ENCODE results near the gene RNASEH2A. TPM values are rescaled to one million over a fixed set of nuclear protein-coding genes. Genes with fewer than 3 reads are reported as not detected.
"Not testable (repeated sequence)": the region's sequence is repeated elsewhere in the genome, so short reads cannot be mapped to it uniquely, and the experiment has no call there.

The RNASEH2A gene
- total RNA-seq, 1 donor from 2014 or later = 17.0 TPM

- no peak for DNase-seq (ENCODE audit: low read depth)
- H3K27me3 ChIP-seq (ENCODE audit: control insufficient read depth, insufficient read depth, low read length) = no peaks in the 10 kb centered on the region
- no peak for TF ChIP-seq CTCF (IDR thresholded peaks at IDR 0.05; ENCODE audit: insufficient read depth, low read length, poor library complexity, severe bottlenecking)
- H3K36me3 ChIP-seq (ENCODE audit: control insufficient read depth, insufficient read depth, low read length) = peaks cover 1% of the 10 kb centered on the region
- H3K4me3 ChIP-seq (ENCODE audit: low read depth, low read length) = no peak overlapping the region
Measured at GRCh38 chr19:12815088-12815487, 8.7 kb downstream of the RNASEH2A start.

- DNase-seq (ENCODE audit: low read depth); H3K4me3 ChIP-seq (ENCODE audit: low read depth, low read length); H3K36me3 ChIP-seq (ENCODE audit: control insufficient read depth, insufficient read depth, low read length); H3K27me3 ChIP-seq (ENCODE audit: control insufficient read depth, insufficient read depth, low read length): not testable (repeated sequence)
Measured at GRCh38 chr19:12817188-12817587, 10.8 kb downstream of the RNASEH2A start.

- H3K27me3 ChIP-seq (ENCODE audit: control insufficient read depth, insufficient read depth, low read length); DNase-seq (ENCODE audit: low read depth); H3K36me3 ChIP-seq (ENCODE audit: control insufficient read depth, insufficient read depth, low read length); H3K4me3 ChIP-seq (ENCODE audit: low read depth, low read length): not testable (repeated sequence)
Measured at GRCh38 chr19:12817810-12818209, 11.4 kb downstream of the RNASEH2A start.

- Histone ChIP-seq H3K36me3 (ENCODE audit: control insufficient read depth, insufficient read depth, low read length) (no peaks in the 10 kb centered on the region), H3K4me3 (ENCODE audit: low read depth, low read length) (no peak overlapping the region), H3K27me3 (ENCODE audit: control insufficient read depth, insufficient read depth, low read length) (peaks cover 8% of the 10 kb centered on the region)
- no peak for DNase-seq (ENCODE audit: low read depth)
- no peak for TF ChIP-seq CTCF (IDR thresholded peaks at IDR 0.05; ENCODE audit: insufficient read depth, low read length, poor library complexity, severe bottlenecking)
Measured at GRCh38 chr19:12821761-12822160, 15.4 kb downstream of the RNASEH2A start.

- no peak for DNase-seq (ENCODE audit: low read depth)
- no peak overlapping the region for H3K4me3 ChIP-seq (ENCODE audit: low read depth, low read length)
- H3K27me3 ChIP-seq (ENCODE audit: control insufficient read depth, insufficient read depth, low read length) = peaks cover 24% of the 10 kb centered on the region
- TF ChIP-seq CTCF (IDR thresholded peaks at IDR 0.05; ENCODE audit: insufficient read depth, low read length, poor library complexity, severe bottlenecking) = peak; percentile 70
- H3K36me3 ChIP-seq (ENCODE audit: control insufficient read depth, insufficient read depth, low read length) = no peaks in the 10 kb centered on the region
Measured at GRCh38 chr19:12825254-12826131, 19.1 kb downstream of the RNASEH2A start.

GRCh38 chr19:12828494-12828893 is 22.1 kb downstream of the RNASEH2A start:
- Histone ChIP-seq H3K4me3 (ENCODE audit: low read depth, low read length) (no peak overlapping the region), H3K36me3 (ENCODE audit: control insufficient read depth, insufficient read depth, low read length) (no peaks in the 10 kb centered on the region), H3K27me3 (ENCODE audit: control insufficient read depth, insufficient read depth, low read length) (peaks cover 37% of the 10 kb centered on the region)
- no peak for DNase-seq (ENCODE audit: low read depth)
- TF ChIP-seq CTCF (IDR thresholded peaks at IDR 0.05; ENCODE audit: insufficient read depth, low read length, poor library complexity, severe bottlenecking) = no peak

- no peak for TF ChIP-seq CTCF (IDR thresholded peaks at IDR 0.05; ENCODE audit: insufficient read depth, low read length, poor library complexity, severe bottlenecking)
- H3K4me3 ChIP-seq (ENCODE audit: low read depth, low read length) = no peak overlapping the region
- H3K36me3 ChIP-seq (ENCODE audit: control insufficient read depth, insufficient read depth, low read length) = no peaks in the 10 kb centered on the region
- peaks cover 71% of the 10 kb centered on the region for H3K27me3 ChIP-seq (ENCODE audit: control insufficient read depth, insufficient read depth, low read length)
- no peak for DNase-seq (ENCODE audit: low read depth)
Measured at GRCh38 chr19:12833418-12833737, 27.0 kb downstream of the RNASEH2A start.

Measured in kidney epithelial cell (primary cell).